Vagina (tissue), 2 donors: ENCODE data around the gene CCDC57.

ENCODE experiments used
- POLR2A ChIP-seq, 2 donors: fragments of 450-650 bp; IDR thresholded peaks; one replicate each; pipeline ENCODE4 v1.6.1; 2017; ENCODE audit warnings: antibody characterized with exemption in 2 of 2, mild to moderate bottlenecking in 2 of 2, moderate library complexity in 2 of 2
- POLR2AphosphoS5 ChIP-seq, 2 donors: sonication (generic); formaldehyde crosslinking; IDR thresholded peaks; one replicate each; pipeline ENCODE4 v1.9.0; 2017; ENCODE audit warnings: antibody characterized with exemption in 2 of 2, mild to moderate bottlenecking in 2 of 2, low read depth in 1 of 2; ENCODE audit not compliant: insufficient read depth in 1 of 2
- TF ChIP-seq, protein P1 (sequence below), 3 experiments: fragments of 450-650 bp in 2 of 3; fragments of 200-600 bp in 1 of 3; sonication (generic) in 1 of 3; IDR thresholded peaks; one replicate each; pipeline ENCODE4 v1.5.1; 2017 to 2019; ENCODE audit warnings: antibody characterized with exemption in 3 of 3, mild to moderate bottlenecking in 2 of 3, moderate library complexity in 2 of 3

DNA sequence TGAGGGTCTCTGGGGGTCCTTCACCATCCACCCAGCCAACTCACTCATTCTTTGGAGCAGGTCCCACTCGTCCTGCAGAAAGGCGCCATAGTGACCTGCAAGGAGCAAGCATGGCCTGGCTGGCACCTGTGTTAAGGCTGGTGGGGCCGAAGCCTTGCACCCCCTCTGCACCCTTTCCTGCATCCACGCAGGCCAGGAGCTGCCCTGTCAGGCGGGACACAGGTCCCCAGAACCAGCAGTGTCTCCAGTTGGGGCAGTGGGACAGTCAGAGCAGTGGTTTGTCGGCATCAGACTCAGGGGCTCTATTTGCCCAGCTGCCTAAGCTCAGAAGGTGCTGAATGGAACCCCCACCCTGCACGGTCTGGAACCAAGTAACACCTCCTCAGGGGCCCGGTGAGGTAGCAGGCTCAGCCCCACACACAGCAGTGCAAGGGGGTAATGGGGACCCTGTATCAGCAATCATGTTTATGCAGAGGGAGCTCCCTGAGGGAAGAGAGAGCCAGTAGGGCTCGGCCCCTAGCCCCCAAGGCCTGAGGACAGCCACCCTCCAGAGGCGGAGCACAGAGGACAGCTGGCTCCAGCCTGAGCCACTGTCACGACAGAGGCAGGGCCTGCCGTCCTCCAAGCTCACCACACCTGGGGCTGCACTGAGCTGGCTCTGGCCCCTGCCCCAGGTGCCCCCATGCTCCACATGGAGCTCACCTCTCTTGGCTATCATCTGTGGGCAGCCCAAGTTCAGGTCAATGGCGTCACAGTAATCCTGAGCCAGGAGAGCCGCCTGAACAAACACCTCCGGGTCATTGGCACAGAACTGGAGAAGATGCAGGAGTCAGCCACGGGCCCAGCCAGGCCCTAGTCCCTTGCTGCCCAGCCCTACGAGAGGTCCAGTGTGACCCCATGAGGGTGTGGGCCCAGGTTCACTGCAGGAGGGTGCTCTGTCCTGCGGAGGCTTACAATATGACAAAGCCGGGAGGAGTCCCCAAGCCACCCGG lies 148.9 kb downstream of the CCDC57 start:
- TF ChIP-seq, protein P1, sequence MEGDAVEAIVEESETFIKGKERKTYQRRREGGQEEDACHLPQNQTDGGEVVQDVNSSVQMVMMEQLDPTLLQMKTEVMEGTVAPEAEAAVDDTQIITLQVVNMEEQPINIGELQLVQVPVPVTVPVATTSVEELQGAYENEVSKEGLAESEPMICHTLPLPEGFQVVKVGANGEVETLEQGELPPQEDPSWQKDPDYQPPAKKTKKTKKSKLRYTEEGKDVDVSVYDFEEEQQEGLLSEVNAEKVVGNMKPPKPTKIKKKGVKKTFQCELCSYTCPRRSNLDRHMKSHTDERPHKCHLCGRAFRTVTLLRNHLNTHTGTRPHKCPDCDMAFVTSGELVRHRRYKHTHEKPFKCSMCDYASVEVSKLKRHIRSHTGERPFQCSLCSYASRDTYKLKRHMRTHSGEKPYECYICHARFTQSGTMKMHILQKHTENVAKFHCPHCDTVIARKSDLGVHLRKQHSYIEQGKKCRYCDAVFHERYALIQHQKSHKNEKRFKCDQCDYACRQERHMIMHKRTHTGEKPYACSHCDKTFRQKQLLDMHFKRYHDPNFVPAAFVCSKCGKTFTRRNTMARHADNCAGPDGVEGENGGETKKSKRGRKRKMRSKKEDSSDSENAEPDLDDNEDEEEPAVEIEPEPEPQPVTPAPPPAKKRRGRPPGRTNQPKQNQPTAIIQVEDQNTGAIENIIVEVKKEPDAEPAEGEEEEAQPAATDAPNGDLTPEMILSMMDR (IDR thresholded peaks at IDR 0.05) = no peak
- TF ChIP-seq POLR2AphosphoS5 (IDR thresholded peaks at IDR 0.05; ENCODE audit: insufficient read depth in 1 of 2, low read depth in 1 of 2) = no peak
- no peak for TF ChIP-seq POLR2A (IDR thresholded peaks at IDR 0.05)
